HL-60 (cell line): ENCODE data around the gene IQGAP2.

Experiments used
- DNase-seq, 2 experiments: peaks; one replicate each; pipeline ENCODE4 v3.0.0-alpha.2; 2010 to 2020; ENCODE audit warnings: low read depth in 1 of 2, low spot score in 1 of 2
- H3K27ac ChIP-seq: fragments of 250-450 bp; sonication (Bioruptor Pico); replicated peaks from 2 replicates; pipeline ENCODE4 v1.5.1; 2020; ENCODE audit warnings: mild to moderate bottlenecking, moderate library complexity
- H3K27me3 ChIP-seq: fragments of 250-450 bp; sonication (Bioruptor Pico); 2 replicates; pipeline ENCODE4 v1.5.1; 2021; ENCODE audit warnings: mild to moderate bottlenecking, moderate library complexity; ENCODE audit not compliant: insufficient read depth, poor library complexity, severe bottlenecking
- H3K4me3 ChIP-seq: replicated peaks from 2 replicates; pipeline ENCODE4 v1.5.1; 2011; ENCODE audit warnings: mild to moderate bottlenecking, control low read depth, low read length; ENCODE audit not compliant: insufficient read depth
- GABPA ChIP-seq: IDR thresholded peaks from 2 replicates; pipeline ENCODE4 v1.6.1; 2012; ENCODE audit warnings: low read depth
- POLR2AphosphoS5 ChIP-seq: IDR thresholded peaks from 2 replicates; pipeline ENCODE4 v1.6.1; 2012; ENCODE audit warnings: low read depth
- REST ChIP-seq: IDR thresholded peaks from 2 replicates; pipeline ENCODE4 v1.6.1; 2012; ENCODE audit warnings: low read depth; ENCODE audit not compliant: insufficient replicate concordance
- SPI1 ChIP-seq: IDR thresholded peaks from 2 replicates; pipeline ENCODE4 v1.6.1; 2012; ENCODE audit warnings: low read depth, mild to moderate bottlenecking, borderline replicate concordance
- TF ChIP-seq, protein P1 (sequence below): IDR thresholded peaks from one replicate; pipeline ENCODE4 v1.5.1; 2011; ENCODE audit warnings: low read length, control low read depth, inconsistent platforms; ENCODE audit not compliant: insufficient read depth

The IQGAP2 gene

DNA sequence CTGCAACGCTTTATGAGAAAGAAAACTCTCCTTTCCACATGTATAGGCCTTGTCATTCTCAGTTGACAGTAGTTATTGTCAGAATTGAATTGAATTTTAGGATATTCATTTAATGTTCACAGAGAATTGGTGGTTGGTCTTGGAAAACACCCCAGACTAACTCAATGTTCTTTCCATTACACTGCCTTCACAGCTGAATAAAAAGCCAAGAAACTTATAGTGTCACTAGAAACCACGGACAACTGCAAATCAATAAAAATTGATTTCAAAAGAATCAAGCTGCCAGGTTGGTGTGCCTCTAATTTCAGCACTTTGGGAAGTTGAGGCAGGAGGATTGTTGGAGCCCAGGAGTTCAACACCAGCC lies 38.9 kb upstream of the IQGAP2 start:
- no peak overlapping the region for H3K27ac ChIP-seq
- no peak for DNase-seq
- H3K27me3 ChIP-seq = no peaks in the 10 kb centered on the region
- TF ChIP-seq POLR2AphosphoS5 (no peak), SPI1 (no peak), REST (no peak), GABPA (no peak)
- TF ChIP-seq, protein P1, sequence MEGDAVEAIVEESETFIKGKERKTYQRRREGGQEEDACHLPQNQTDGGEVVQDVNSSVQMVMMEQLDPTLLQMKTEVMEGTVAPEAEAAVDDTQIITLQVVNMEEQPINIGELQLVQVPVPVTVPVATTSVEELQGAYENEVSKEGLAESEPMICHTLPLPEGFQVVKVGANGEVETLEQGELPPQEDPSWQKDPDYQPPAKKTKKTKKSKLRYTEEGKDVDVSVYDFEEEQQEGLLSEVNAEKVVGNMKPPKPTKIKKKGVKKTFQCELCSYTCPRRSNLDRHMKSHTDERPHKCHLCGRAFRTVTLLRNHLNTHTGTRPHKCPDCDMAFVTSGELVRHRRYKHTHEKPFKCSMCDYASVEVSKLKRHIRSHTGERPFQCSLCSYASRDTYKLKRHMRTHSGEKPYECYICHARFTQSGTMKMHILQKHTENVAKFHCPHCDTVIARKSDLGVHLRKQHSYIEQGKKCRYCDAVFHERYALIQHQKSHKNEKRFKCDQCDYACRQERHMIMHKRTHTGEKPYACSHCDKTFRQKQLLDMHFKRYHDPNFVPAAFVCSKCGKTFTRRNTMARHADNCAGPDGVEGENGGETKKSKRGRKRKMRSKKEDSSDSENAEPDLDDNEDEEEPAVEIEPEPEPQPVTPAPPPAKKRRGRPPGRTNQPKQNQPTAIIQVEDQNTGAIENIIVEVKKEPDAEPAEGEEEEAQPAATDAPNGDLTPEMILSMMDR = no peak
- no peak overlapping the region for H3K4me3 ChIP-seq

- DNase-seq = peak in 1 of 2 experiments; percentile 13
- Histone ChIP-seq H3K27ac (no peak overlapping the region), H3K27me3 (no peaks in the 10 kb centered on the region), H3K4me3 (no peak overlapping the region)
- TF ChIP-seq, protein P1 = no peak
- TF ChIP-seq SPI1 (peak; percentile 17; the same call in 1 of the 2 replicates), POLR2AphosphoS5 (no peak)
These were observed 37.5 kb upstream of the IQGAP2 start for GRCh38 chr5:76365561-76365960.

- Histone ChIP-seq H3K27me3 (no peaks in the 10 kb centered on the region), H3K4me3 (no peak overlapping the region), H3K27ac (no peak overlapping the region)
- DNase-seq = no peak
- no peak for TF ChIP-seq POLR2AphosphoS5
- no peak for TF ChIP-seq GABPA
- no peak for TF ChIP-seq REST
- TF ChIP-seq, protein P1 = no peak
- TF ChIP-seq SPI1 = no peak
These were observed 36.5 kb upstream of the IQGAP2 start for GRCh38 chr5:76366596-76366995.
